ENCODE measurements around the gene NDST1. TPM values are rescaled to one million over a fixed set of nuclear protein-coding genes. Genes with fewer than 3 reads are reported as not detected.
A peak's percentile ranks its signal among the peaks of the same experiment; 100 is the strongest.

NDST1 gene
- total RNA-seq, 1 donor from 2014 or later, result 321 TPM

- no peak overlapping the region for H2AFZ ChIP-seq (ENCODE audit: low read depth, low read length)
- H3K4me2 ChIP-seq (ENCODE audit: low read length), result no peak overlapping the region
- no peak for FAIRE-seq
- Mint-ChIP-seq H3K4me1 (ENCODE audit: low read depth, unreplicated experiment) (peaks cover 67% of the 10 kb centered on the region), H3K9me3 (ENCODE audit: unreplicated experiment) (no peaks in the 10 kb centered on the region), H3K27ac (ENCODE audit: unreplicated experiment) (peak overlapping the region; percentile 84), H3K4me3 (ENCODE audit: unreplicated experiment) (no peak overlapping the region), H3K27me3 (ENCODE audit: low read depth, unreplicated experiment) (no peaks in the 10 kb centered on the region), H3K36me3 (ENCODE audit: low read depth, unreplicated experiment) (peaks cover 30% of the 10 kb centered on the region)
- H3K4me3 ChIP-seq (ENCODE audit: insufficient read depth, low read depth, low read length), result no peak overlapping the region
- peak overlapping the region; percentile 90 for H3K27ac ChIP-seq (ENCODE audit: low read depth, low read length)
- peak overlapping the region; percentile 35 for H3K9ac ChIP-seq (ENCODE audit: low read length)
- H3K27me3 ChIP-seq (ENCODE audit: insufficient read depth, low read length), result no peaks in the 10 kb centered on the region
- H3K36me3 ChIP-seq (ENCODE audit: insufficient read depth, low read length), result peaks cover 7% of the 10 kb centered on the region
- peaks cover 90% of the 10 kb centered on the region for H3K79me2 ChIP-seq (ENCODE audit: insufficient read depth, low read length)
- H4K20me1 ChIP-seq (ENCODE audit: insufficient read depth, low read length), result peaks cover 69% of the 10 kb centered on the region
- no peaks in the 10 kb centered on the region for H3K9me3 ChIP-seq (ENCODE audit: insufficient read depth, low read depth, low read length)
- DNase-seq (ENCODE audit: low read depth), result no peak
- H3K4me1 ChIP-seq (ENCODE audit: insufficient read depth, low read length), result peaks cover 60% of the 10 kb centered on the region
- TF ChIP-seq EZH2 (IDR thresholded peaks at IDR 0.05; ENCODE audit: insufficient read depth, low read length) (no peak), CTCF (IDR thresholded peaks at IDR 0.05; ENCODE audit: insufficient read depth, low read depth, low read length) (no peak)
Measured at GRCh38 chr5:150496534-150496933, 11.4 kb upstream of the NDST1 start.

DNA sequence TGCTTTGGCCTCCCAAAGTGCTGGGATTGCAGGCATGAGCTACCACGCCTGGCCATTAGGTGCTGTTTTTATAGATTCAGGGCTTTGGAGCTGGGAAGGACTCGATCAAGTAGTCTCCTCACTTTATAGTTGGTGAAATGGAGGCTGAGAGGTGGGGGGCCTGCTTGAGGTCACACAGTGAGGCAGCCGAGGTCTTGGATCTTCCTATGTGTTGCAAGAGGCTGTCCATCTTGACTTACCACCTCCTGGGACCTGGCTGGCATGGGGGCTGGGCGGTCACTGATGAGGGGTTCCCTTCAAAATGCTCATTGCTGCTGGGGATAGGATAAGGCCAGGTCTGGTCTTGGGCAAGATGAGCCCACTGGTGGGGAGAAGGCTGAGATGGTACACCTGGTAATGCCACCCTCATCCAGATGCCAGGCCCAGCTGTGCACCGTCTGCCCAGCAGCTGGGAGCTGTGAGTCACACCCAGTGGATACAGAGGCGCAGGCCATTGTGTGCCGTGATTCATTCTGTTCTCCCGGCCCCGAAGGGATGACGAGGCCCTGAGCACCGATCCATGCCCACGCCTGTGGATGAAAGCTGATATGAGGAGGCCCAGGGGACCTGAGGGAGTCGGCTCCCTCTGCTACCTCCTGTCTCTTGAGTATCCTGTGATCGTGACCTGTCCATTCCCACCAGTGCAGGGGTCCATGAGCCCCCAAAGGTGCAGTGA, 10.5 kb upstream of the NDST1 start:
- H3K36me3 ChIP-seq (ENCODE audit: insufficient read depth, low read length), result peaks cover 7% of the 10 kb centered on the region
- H3K9ac ChIP-seq (ENCODE audit: low read length), result peak overlapping the region; percentile 75
- Mint-ChIP-seq H3K4me3 (ENCODE audit: unreplicated experiment) (peak overlapping the region; percentile 79), H3K4me1 (ENCODE audit: low read depth, unreplicated experiment) (peaks cover 66% of the 10 kb centered on the region), H3K36me3 (ENCODE audit: low read depth, unreplicated experiment) (peaks cover 33% of the 10 kb centered on the region), H3K27ac (ENCODE audit: unreplicated experiment) (peak overlapping the region; percentile 94), H3K27me3 (ENCODE audit: low read depth, unreplicated experiment) (no peaks in the 10 kb centered on the region), H3K9me3 (ENCODE audit: unreplicated experiment) (no peaks in the 10 kb centered on the region)
- no peaks in the 10 kb centered on the region for H3K27me3 ChIP-seq (ENCODE audit: insufficient read depth, low read length)
- no peak overlapping the region for H2AFZ ChIP-seq (ENCODE audit: low read depth, low read length)
- peak overlapping the region; percentile 34 for H3K4me3 ChIP-seq (ENCODE audit: insufficient read depth, low read depth, low read length)
- no peaks in the 10 kb centered on the region for H3K9me3 ChIP-seq (ENCODE audit: insufficient read depth, low read depth, low read length)
- H3K4me2 ChIP-seq (ENCODE audit: low read length), result peak overlapping the region; percentile 80
- peak; percentile 88 for FAIRE-seq
- TF ChIP-seq EZH2 (IDR thresholded peaks at IDR 0.05; ENCODE audit: insufficient read depth, low read length) (no peak), CTCF (IDR thresholded peaks at IDR 0.05; ENCODE audit: insufficient read depth, low read depth, low read length) (no peak)
- H3K79me2 ChIP-seq (ENCODE audit: insufficient read depth, low read length), result peaks cover 90% of the 10 kb centered on the region
- peaks cover 70% of the 10 kb centered on the region for H4K20me1 ChIP-seq (ENCODE audit: insufficient read depth, low read length)
- peaks cover 59% of the 10 kb centered on the region for H3K4me1 ChIP-seq (ENCODE audit: insufficient read depth, low read length)
- peak; percentile 91 for DNase-seq (ENCODE audit: low read depth)
- H3K27ac ChIP-seq (ENCODE audit: low read depth, low read length), result peak overlapping the region; percentile 90

DNA sequence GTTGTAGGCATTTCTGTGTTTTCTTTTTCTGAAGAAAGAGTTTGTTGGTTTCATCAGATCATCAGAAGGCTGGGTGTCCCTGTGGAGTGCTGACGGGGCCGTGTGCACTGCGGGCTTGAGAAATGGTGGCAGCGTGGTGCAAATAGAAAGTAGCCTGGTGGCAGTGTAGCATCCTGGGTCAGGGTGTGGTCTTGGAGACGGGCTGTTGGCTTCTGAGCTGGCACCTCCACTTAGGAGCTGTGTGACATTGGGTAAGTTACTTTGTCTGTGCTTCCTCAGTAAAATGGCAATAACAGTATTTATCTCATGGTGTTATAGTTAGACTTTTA, 10.0 kb upstream of the NDST1 start:
- H2AFZ ChIP-seq (ENCODE audit: low read depth, low read length), result no peak overlapping the region
- TF ChIP-seq CTCF (IDR thresholded peaks at IDR 0.05; ENCODE audit: insufficient read depth, low read depth, low read length) (no peak), EZH2 (IDR thresholded peaks at IDR 0.05; ENCODE audit: insufficient read depth, low read length) (no peak)
- DNase-seq (ENCODE audit: low read depth), result no peak
- no peaks in the 10 kb centered on the region for H3K27me3 ChIP-seq (ENCODE audit: insufficient read depth, low read length)
- Mint-ChIP-seq H3K9me3 (ENCODE audit: unreplicated experiment) (no peaks in the 10 kb centered on the region), H3K27me3 (ENCODE audit: low read depth, unreplicated experiment) (no peaks in the 10 kb centered on the region), H3K4me1 (ENCODE audit: low read depth, unreplicated experiment) (peaks cover 60% of the 10 kb centered on the region), H3K36me3 (ENCODE audit: low read depth, unreplicated experiment) (peaks cover 30% of the 10 kb centered on the region), H3K27ac (ENCODE audit: unreplicated experiment) (peak overlapping the region; percentile 94), H3K4me3 (ENCODE audit: unreplicated experiment) (peak overlapping the region; percentile 79)
- peak overlapping the region; percentile 34 for H3K4me3 ChIP-seq (ENCODE audit: insufficient read depth, low read depth, low read length)
- FAIRE-seq, result peak; percentile 26
- peaks cover 7% of the 10 kb centered on the region for H3K36me3 ChIP-seq (ENCODE audit: insufficient read depth, low read length)
- H3K9ac ChIP-seq (ENCODE audit: low read length), result peak overlapping the region; percentile 75
- H3K79me2 ChIP-seq (ENCODE audit: insufficient read depth, low read length), result peaks cover 90% of the 10 kb centered on the region
- H3K9me3 ChIP-seq (ENCODE audit: insufficient read depth, low read depth, low read length), result no peaks in the 10 kb centered on the region
- peaks cover 53% of the 10 kb centered on the region for H3K4me1 ChIP-seq (ENCODE audit: insufficient read depth, low read length)
- H3K4me2 ChIP-seq (ENCODE audit: low read length), result peak overlapping the region; percentile 80
- H3K27ac ChIP-seq (ENCODE audit: low read depth, low read length), result peak overlapping the region; percentile 90
- peaks cover 70% of the 10 kb centered on the region for H4K20me1 ChIP-seq (ENCODE audit: insufficient read depth, low read length)

Measured in astrocyte (in vitro differentiated cells and primary cell).